Activated CD4-positive, alpha-beta memory T cell treated with anti-CD3 and anti-CD28 coated beads, Interleukin-2, amount 10 ng/mL, durations not matched to agents 7 days and 5 days (primary cell): Measurements from ENCODE around the gene AURKB. TPM values are rescaled to one million over a fixed set of nuclear protein-coding genes. Genes with fewer than 3 reads are reported as not detected.

ENCODE experiments used
- CTCF ChIA-PET: fragments of 350-600 bp; sonication (Branson Sonifier 250); formaldehyde crosslinking; loops from one replicate; lab custom pipeline; 2021; ENCODE audit warnings: antibody characterized with exemption, inconsistent platforms; lab: Charles Lee
- POLR2A ChIA-PET: fragments of 350-600 bp; sonication (Branson Sonifier 250); formaldehyde crosslinking; loops from one replicate; lab custom pipeline; 2021; ENCODE audit warnings: antibody characterized with exemption; lab: Charles Lee
- DNase-seq: peaks from one replicate; pipeline ENCODE4 v3.0.0-alpha.2; 2020
- H3K27ac Mint-ChIP-seq: one replicate; pipeline ENCODE4 v1.8.0; 2021; ENCODE audit warnings: mild to moderate bottlenecking, mixed read lengths
- H3K27me3 Mint-ChIP-seq: one replicate; pipeline ENCODE4 v1.8.0; 2021; ENCODE audit warnings: mixed read lengths
- H3K36me3 Mint-ChIP-seq: one replicate; pipeline ENCODE4 v1.8.0; 2021; ENCODE audit warnings: low read depth, mixed read lengths
- H3K4me1 Mint-ChIP-seq: one replicate; pipeline ENCODE4 v1.8.0; 2021; ENCODE audit warnings: mixed read lengths
- H3K4me3 Mint-ChIP-seq: one replicate; pipeline ENCODE4 v1.8.0; 2021; ENCODE audit warnings: mild to moderate bottlenecking, mixed read lengths
- H3K9me3 Mint-ChIP-seq: one replicate; pipeline ENCODE4 v1.8.0; 2021; ENCODE audit warnings: mixed read lengths
- total RNA-seq, 2 experiments: library from RNA; stranded (reverse); gene quantifications; one replicate each; pipeline ENCODE4 v1.2.3, GENCODE V29; 2021

AURKB gene
- total RNA-seq, 2 experiments from 2014 or later = 160 to 167 TPM

DNA sequence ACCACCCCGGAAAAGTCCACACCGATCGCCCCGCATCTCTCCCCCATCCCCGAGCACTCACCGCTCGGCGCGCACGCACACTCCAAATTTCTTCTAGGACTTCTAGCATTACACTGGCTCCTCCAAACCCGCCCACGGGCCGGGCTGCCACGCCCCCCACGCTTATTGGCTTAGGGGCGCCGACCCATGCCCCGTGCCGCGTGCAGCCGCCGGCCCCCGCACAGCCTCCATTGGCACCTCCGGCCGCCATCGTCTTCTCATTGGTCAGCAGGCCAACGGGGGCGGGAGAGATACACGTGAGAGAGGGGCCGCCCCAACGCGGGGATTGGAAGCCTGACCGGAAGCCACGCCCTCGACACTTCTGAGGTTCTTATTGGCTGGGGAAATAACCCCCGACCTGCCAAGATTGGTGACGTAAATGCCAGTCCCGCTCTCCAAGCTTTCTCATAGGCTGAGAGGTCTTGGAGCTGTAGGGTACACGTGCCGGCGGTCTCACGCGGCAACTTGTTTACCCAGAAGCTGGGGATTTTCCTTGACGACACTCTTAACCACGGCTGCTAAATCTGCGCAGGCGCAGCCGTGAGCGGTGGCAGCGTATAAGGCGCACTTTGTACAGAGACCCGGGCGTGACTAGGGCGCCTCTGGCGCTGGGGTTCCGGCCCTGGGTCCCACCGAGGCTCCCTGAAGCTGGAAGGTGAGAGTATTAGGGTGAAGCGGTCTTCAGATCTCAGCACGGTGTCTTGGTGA lies 54.0 kb downstream of the AURKB start:
- Mint-ChIP-seq H3K36me3 (peaks cover 36% of the 10 kb centered on the region), H3K27ac (no peak overlapping the region), H3K9me3 (no peaks in the 10 kb centered on the region), H3K4me3 (no peak overlapping the region), H3K27me3 (no peaks in the 10 kb centered on the region), H3K4me1 (peaks cover 51% of the 10 kb centered on the region)
- ChIA-PET CTCF (interaction anchor here (0.6 to 7.0 kb wide), 12 partner anchors 11 to 469 kb away, joined by 3 to 44 read pairs (median 4); partner anchors contain the start of genes ALOXE3, HES7 and TP53), POLR2A (interaction anchor here (0.6 to 16.5 kb wide), 21 partner anchors 7 to 827 kb away, joined by 3 to 653 read pairs (median 8); partner anchors contain the start of genes ACAP1, AURKB, BORCS6 and CTC1)
- DNase-seq = peak; percentile 100

- no peaks in the 10 kb centered on the region for H3K27me3 Mint-ChIP-seq
- H3K27ac Mint-ChIP-seq = no peak overlapping the region
- POLR2A ChIA-PET = interaction anchor here (0.6 to 16.5 kb wide), 15 partner anchors 8 to 541 kb away, joined by 3 to 653 read pairs (median 13); partner anchors contain the start of genes AURKB, BORCS6, CTC1 and FXR2
- no peak for DNase-seq
- peaks cover 48% of the 10 kb centered on the region for H3K4me1 Mint-ChIP-seq
- CTCF ChIA-PET = interaction anchor here (0.6 to 7.0 kb wide), 8 partner anchors 12 to 468 kb away, joined by 3 to 44 read pairs (median 4); partner anchors contain the start of genes ALOXE3, HES7 and TP53
- no peak overlapping the region for H3K4me3 Mint-ChIP-seq
- H3K9me3 Mint-ChIP-seq = no peaks in the 10 kb centered on the region
- peaks cover 31% of the 10 kb centered on the region for H3K36me3 Mint-ChIP-seq
These were observed 54.5 kb downstream of the AURKB start for GRCh38 chr17:8155996-8156245.

GRCh38 chr17:8155231-8155995 lies 55.0 kb downstream of the AURKB start:
- ChIA-PET POLR2A (interaction anchor here (0.7 to 16.5 kb wide), 12 partner anchors 8 to 92 kb away, joined by 3 to 653 read pairs (median 14); partner anchors contain the start of genes AURKB, BORCS6, CTC1 and HES7), CTCF (interaction anchor here (1.3 to 7.0 kb wide), 4 partner anchors 16 to 36 kb away, joined by 4 to 44 read pairs (median 16); partner anchors contain the start of gene ALOXE3)
- no peak for DNase-seq
- no peak overlapping the region for H3K4me3 Mint-ChIP-seq
- no peaks in the 10 kb centered on the region for H3K9me3 Mint-ChIP-seq
- H3K27ac Mint-ChIP-seq = no peak overlapping the region
- H3K36me3 Mint-ChIP-seq = peaks cover 26% of the 10 kb centered on the region
- H3K27me3 Mint-ChIP-seq = no peaks in the 10 kb centered on the region
- H3K4me1 Mint-ChIP-seq = peaks cover 48% of the 10 kb centered on the region

Other genes starting within 250 kb of the AURKB start
- gene GUCY2D, start 208.0 kb downstream of the AURKB start, total RNA-seq = not detected
- not detected for gene ALOX15B, start 171.5 kb downstream of the AURKB start, total RNA-seq
- under 1 TPM; 0.20 to 0.38 TPM for gene ALOX12B, start 122.9 kb downstream of the AURKB start, total RNA-seq
- gene ALOXE3, start 92.1 kb downstream of the AURKB start, total RNA-seq = not detected
- gene HES7, start 86.5 kb downstream of the AURKB start, total RNA-seq = 1 to 10 TPM; 1.4 to 1.5 TPM
- gene PER1, start 58.2 kb downstream of the AURKB start, total RNA-seq = 10 to 100 TPM; 53.5 to 56.6 TPM
- gene VAMP2, start 47.6 kb downstream of the AURKB start, total RNA-seq = 10 to 100 TPM; 75.2 to 79.1 TPM
- gene TMEM107, start 34.2 kb downstream of the AURKB start, total RNA-seq = 10 to 100 TPM; 49.7 to 53.9 TPM
- gene BORCS6, start 20.4 kb downstream of the AURKB start, total RNA-seq = 10 to 100 TPM; 16.3 to 17.0 TPM
- 100 to 1,000 TPM; 116 to 120 TPM for gene CTC1, start 37.5 kb upstream of the AURKB start, total RNA-seq
- gene PFAS, start 38.7 kb upstream of the AURKB start, total RNA-seq = 10 to 100 TPM; 43.6 to 45.9 TPM
- 10 to 100 TPM; 45.4 to 49.4 TPM for gene RANGRF, start 78.1 kb upstream of the AURKB start, total RNA-seq
- 10 to 100 TPM; 11.8 to 12.0 TPM for gene SLC25A35, start 84.8 kb upstream of the AURKB start, total RNA-seq
- not detected for gene ARHGEF15, start 99.7 kb upstream of the AURKB start, total RNA-seq
- not detected for gene ODF4, start 129.3 kb upstream of the AURKB start, total RNA-seq
- 1,000 to 10,000 TPM; 1,912 to 1,913 TPM for gene RPL26, start 172.6 kb upstream of the AURKB start, total RNA-seq
- under 1 TPM in 1 of 2 experiments, not detected in 1; 0.18 TPM for gene RNF222, start 187.3 kb upstream of the AURKB start, total RNA-seq
- 10 to 100 TPM; 63.5 to 64.0 TPM for gene NDEL1, start 225.3 kb upstream of the AURKB start, total RNA-seq